HG02678 (cell line): Measurements from ENCODE around the gene MGRN1.

Source experiments
- ATAC-seq: cut with Tn5 transposase; IDR thresholded peaks from one replicate; pipeline ENCODE4 v1.9.1; 2021; ENCODE audit warnings: mild to moderate bottlenecking, moderate library complexity; ENCODE audit not compliant: unreplicated experiment

Gene MGRN1

DNA sequence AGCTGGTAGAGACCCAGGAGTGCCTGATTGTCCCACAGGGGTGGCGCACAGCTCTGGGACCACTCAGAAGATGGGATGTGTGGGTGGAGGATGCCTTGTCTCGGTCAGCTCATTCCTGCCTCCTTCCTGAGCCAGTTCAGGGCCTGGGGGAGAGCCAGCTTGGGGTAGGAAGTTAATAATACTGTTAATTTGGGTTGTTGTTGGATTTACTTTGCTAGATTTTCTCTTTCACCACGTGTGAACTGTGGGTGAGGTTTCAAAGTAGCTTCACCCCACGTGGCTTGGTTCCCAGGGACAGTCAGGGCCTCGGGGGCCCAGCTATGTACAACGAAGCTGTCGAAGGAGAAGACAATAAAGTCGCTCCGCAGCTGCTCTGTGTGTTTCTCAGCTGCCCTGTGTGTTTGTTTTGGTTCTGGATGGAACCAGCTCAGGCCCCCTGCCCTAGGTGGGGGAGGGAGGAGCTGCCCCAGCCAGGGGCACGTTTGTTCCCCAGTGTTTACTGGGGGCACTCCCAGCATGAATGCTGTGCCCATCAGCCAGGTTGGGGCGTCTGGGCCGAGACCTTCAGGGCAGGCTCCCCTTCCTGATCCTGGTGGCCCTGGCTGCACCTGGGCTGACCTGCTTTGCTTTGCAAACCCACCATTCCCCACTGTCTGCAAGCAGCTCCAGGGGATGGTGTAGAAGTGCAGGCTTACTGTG, 71.0 kb downstream of the MGRN1 start:
- ATAC-seq, result no peak

DNA sequence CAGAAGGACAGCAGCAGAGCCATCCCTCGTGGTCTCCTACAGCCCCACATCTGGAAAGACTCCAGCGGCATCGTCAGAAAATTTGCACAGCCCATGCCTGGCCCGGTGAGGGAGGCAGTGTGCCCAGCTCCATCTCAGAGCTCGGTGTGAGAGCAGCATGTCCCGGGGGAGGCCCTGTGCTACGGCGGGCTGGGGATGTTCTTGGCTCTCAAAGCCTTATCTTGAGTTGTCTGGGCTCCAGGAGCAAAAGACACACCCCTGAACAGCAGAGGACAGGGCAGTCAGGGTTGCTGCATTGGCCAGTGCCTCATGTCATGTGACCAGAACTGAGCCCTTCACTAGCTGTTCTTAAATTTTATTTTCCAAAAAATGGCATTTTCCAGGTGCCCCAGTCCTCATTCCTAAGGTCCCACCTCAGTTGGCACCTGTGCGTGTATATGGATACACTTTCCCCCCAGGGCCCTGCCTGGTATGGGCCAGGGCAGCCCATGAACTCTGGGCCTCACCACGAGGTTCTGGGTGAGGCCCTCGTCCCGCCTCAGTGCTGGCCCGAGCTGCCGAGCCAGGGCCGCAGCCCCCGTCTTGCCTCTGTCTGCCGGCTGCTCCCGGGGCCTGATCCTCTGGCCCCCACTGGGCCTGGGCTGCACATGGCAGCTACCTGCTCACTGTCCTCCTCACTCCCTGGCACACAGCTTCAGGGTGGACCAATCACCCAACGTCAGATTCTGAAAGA, 71.7 kb downstream of the MGRN1 start:
- no peak for ATAC-seq

DNA sequence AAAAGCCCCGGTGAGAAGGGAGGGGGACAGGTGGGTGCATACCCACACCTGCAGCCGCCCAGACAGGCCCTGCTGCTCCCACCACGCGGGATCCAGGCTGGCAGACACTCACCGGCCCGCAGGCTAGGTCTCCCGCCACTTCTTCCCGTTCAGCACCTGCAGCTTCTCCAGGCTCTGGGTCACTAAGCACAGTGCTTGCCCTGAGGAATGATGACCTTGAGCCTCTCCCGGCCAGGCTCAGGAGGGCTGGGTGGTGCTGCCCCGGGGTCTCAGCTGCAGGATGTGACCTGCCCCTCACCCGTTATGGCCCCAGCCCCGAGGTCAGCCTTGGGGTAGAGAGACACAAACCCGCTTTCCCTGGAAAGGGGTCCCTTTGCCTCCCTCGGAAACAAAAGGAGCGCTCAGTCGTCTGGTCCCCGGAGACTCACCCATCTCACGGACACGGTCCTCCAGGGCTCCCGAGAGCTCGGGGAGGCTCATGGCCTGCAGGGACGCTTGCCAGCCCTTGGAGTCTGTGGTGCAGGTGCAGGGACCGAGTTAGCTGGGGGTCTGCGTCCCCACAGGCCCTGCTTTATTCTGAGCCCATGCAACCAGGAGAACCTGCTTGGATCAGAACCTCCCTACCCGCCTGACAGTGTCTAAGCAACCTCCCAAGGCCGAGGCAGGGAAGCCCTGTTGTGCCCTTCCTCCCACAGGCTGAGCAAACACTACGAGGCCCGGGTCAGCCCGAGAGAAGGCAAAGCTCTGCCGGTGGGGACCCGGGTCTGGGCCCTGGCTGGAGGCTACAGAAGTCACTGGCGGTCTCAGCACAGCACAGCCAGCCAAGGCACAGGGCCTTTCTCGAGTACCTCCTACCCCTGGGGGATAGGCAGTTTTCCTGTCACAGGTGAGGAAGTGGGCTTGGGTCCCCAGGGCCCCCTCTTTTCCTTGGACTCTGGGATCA, 72.5 kb downstream of the MGRN1 start:
- no peak for ATAC-seq

DNA sequence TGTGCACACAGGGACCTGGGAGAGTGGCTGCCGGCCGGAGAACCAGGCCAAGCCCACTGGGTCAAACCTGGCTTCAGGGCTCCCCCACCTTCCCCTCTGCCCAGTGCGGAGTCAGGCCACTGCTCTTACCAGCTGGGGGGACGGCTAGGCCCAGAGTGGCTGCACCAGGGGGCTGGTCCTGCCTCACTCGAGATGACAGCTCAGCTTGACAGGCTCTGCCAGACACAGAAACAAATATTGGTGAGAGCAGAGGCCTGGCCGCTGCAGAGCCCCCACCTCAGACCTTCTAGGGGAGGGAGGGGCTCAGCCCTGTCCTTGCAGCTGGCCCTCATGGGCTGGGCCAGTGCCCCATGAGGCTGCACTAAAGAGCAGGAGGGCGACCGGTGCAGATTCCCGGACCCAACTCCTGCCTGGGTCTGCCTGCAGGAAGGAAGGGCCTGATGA, 73.2 kb downstream of the MGRN1 start:
- ATAC-seq, result no peak

DNA sequence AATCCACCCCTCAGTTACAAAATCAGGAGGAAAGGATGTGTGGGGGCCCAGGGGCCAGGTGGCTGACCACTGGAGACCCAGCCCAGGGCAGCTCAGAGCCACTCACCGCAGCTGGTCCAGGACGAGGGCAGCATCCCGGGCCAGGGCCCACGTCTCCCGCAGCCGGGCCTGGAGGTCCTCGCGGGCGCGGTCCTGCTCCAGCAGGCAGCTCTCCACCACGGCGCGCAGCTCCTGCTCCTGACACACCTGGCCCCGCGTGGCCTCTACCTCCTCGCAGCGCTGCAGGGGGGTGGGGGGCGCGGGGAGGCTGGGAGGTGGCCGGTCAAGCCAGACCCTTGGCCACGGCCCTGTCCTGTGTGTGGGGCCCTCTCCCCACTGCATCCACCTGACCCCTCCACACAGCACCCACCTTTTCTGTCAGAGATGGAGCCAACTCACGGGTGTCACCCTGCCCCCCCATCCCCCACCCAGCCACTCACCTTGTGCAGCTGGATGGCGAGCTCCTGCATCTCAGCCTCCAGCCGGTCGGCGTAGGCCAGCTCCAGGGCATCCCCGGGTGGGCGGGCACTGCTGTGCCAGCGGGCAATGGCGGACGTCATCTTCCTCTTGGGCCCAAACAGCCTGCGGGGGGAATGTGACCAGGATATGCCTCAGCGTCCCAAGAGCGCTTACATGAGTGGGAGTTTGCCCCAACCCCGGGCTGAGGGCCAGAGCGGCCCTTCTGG, 73.9 kb downstream of the MGRN1 start:
- ATAC-seq, result no peak

DNA sequence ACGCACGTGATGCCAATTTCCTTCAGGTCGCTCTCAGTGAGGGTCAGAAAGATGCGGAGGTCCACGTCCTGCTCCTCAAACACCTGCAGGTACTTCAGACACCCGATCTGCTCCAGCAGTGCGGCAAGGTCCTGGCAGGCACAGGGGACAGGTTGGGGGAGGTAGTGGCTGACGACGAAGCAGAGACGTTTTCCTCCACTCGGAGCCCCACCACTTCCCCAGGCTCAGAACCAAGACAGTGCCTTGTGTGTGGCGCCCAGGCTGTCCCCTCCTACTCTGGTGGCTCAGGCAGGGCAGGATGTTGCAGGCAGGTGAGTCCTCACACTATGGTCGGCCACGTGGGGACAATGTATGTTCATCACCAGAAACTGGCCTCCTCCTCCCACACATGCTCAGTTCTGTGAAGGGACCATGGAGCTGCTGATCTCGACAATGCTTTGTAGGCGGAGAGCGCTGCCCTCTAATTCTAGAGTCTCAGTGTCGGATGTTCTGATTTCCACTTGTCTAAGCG, 74.5 kb downstream of the MGRN1 start:
- no peak for ATAC-seq

DNA sequence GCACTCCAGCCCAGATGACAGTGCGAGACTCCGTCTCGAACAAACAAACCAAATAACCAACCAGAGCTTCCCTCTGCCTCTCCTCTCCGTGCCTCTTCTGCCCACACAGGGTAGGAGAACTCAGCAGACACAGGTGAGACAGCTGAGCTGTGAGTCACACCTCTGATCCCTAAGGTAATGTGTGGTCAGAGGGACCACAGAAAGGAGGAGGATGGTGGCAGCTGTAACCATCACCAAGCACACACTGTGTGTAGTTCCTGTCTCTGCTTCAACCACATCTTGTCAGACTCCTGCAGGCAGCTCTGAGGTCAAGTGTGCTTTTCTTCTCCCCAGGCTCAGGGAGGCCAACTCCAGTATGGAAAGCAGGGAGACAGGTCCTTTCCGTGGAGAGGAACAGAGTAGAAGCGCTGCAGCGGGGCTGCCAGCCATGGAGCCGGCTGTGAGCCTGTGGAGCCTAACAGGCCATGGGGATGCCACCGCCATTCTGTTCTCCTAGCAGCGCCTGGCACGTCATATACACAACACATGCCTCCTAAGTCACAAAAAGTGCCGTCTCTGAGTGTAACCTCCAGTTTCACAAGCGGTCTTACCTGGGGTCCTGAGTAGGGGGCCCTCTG, 75.9 kb downstream of the MGRN1 start:
- no peak for ATAC-seq

DNA sequence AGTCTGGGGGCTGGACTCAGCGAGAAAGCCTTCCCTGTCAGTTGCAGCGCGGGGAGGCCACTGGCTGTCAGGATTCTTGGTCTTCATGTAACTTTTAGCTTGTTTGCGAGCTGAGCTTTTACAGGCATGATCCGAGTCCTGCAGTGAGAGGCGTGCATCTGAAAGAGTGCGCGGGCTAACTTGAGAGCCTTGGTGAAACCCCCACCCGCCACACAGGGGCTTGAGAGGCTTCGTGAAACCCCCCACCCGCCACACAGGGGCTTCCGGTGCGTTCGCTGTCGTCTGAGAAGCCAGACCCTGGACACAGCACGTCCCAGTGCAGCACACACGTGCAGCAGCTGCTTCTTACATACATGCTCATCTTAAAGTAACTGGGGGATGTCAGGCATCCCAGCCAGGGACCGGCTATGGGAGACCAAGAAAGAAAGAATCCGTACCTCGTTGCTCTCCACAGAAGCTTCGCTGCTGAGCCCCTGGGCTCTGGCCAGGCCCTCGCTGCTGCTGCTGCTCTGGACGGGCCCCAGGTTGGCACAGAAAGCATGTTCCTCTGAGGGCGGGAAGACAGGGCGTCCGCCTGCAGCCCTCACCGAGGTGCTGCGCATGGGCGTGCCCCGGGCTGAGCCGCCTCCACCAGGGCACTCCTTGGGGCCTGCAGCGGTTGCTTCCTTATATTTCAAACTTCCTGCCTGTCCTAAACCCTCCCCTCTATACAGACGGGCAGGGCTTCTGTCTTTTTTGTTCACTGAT, 76.5 kb downstream of the MGRN1 start:
- ATAC-seq, result no peak

DNA sequence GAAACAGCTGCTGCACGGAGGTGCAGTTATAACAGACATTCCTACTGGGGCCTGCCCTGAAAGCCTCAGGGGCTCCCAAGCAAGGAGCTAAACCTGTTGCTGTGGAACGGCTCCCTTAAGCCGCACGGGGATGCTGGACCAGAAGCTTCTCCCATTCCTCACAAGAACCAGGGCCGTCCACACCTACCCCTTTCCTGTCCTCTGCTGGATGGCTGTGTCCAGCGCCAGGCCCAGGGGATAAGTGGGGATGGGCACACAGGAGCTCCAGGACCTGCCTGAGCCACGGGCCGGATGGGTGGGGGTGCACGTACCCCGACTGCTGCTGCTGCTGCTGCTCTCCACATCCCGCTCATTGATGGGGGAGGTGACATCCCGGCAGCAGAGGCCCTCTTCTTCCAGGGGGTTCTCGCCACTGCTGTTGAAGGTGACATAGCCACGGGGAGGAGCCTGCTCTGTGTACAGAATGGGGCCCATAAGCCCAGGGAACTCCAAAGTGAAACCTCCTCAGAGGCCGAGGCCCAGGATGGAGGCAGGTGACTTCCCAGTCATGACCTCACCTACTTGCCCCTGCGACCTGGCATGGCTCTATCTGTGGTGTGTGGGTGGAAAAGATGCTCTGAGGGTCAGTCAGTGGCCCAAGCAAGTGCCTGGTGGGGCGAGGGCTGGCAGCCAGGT, 77.3 kb downstream of the MGRN1 start:
- no peak for ATAC-seq

DNA sequence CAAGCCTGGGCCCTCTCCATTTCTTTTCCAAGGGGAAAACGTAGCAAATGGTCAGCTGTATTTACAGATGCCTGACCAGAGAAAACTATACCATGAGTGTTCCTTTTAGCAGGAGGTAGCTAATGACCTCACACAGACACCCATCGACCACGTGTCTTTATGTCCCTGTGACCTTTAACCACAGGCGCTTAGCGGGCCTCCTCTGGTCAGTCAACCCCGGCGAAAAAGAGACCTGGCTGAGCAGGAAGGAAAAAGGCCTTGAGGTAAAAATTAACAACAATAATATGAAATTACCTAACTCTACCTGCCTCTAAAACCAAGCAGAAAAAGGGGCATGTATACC, 77.8 kb downstream of the MGRN1 start:
- ATAC-seq, result no peak

DNA sequence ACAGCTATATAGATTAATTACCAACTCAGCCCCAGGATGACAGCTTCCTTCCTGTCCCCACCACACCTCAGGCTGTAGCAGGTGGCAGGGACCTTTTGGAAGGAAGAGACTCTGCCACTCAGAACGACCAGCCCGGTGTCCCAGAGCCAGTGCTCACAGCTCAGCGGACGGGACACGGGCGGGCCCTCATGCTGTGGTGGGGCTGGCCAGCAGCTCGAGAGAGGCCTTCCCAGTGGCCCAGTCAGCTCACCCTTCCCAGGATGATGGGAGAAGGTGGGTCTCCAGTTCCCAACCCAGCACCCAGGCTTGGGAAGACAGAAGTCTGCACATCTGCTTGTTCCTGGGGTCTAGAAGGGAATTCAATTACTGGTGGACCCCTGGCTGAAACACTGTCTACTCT, 79.3 kb downstream of the MGRN1 start:
- no peak for ATAC-seq

DNA sequence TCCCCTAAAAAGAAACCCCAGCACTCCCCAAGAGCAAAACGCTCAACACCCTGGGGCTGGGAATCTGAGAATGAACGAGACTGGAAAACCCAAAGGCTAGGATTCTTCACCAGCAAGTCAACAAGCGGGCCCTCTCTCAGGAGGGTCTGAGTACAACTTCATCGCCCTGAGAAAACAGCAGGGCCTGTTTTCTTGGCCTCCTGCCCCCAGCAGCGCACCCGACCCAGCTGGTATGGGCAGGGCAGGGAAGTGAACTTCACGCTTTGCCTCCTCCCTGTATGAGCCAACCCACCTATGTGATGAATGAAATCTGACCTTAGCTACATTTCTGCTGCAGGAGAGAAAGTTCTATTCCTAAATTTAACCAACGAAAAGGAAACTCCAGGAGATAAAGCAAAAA, 79.9 kb downstream of the MGRN1 start:
- no peak for ATAC-seq

DNA sequence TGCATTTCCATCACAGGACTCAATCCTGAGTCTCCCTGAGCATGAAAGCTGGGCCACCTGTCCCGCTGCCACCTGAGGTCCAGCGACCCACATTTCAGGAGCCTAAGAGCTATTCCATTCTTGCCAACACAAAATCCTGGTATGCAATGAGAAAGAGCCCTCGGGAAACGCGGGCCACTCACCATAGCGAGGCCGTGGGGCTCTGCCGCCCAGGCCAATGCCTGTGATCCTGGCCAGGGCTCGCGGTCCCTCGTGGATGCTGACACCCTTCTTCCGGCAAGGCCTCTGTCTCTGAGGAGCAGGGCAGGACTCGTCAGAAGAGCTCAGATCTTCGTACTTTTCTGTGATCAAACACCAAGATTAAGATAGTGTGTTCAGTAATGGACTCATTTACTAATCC, 80.3 kb downstream of the MGRN1 start:
- no peak for ATAC-seq

DNA sequence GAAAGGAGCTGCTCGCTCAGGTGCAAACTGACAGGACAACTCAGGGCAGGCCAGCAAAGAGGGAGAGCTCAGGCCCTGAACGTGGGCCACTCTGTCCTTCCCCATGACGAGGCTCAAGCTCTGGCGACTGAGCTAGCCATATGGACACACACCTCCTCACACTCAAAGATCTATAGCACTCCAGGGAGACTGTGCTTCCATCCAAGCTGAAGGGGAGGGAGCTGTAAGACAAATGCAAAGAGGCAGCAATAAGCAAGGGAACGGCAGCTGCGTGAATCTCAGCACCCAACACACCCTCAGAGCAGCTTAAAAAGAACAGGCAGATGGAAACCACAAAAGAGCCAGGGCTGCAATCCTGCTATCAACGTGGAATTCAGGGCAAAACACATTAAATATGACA, 82.2 kb downstream of the MGRN1 start:
- no peak for ATAC-seq

DNA sequence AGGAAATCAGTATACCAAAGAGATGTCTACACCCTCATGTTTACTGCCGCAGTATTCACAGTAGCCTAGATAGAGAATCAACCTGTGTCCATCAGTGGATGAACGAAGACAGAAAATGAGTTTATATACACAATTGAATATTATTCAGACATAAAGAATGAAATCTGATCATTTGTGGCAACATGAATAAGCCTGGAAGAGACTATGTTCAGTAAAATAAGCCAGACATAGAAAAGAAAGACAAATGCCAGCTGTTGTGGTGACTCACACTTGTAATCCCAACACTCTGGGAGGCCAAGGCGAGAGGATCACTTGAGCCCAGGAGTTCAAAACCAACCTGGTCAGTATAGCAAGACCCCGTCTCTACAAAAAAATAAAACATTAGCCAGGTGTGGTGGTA, 84.9 kb downstream of the MGRN1 start:
- no peak for ATAC-seq

DNA sequence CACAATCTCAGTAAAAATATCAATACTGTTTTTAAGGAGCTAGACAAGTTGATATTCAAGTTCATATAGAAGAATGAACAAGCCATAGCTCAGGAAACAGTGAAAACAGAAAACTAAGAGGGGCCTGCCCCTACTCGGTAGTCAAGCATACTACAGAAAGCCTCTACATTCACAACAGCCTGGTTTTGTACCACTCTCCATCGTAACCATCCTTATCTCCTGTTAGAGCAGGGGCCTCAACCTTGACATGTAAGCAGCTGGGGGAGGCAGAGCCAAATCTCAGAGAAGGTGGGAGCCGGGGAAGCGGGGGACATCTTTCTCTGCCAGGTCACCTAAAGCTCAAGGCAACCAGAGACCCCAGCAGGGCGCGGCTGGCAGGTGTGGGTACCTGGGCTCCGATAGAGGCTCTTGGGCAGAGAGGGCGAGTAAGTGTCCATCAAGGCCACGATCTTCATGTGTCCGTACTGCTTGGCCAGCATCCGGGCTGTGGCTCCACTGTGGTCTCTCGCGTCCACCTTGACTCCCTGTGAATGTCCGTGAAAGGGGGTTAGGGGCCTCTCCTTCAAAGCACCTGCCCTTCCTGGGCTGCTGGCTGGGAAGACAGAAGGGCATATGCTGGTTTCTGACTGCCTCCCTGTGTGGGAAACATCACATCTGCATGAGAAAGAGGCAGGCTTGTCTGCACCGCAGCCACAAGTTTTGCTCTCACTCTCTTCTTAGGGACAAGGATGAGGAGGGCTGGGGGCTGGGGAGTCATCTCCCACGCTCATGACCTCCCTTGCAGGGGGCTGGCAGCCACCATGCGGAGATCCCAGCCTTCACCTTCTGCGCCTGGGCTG, 89.3 kb downstream of the MGRN1 start:
- no peak for ATAC-seq

DNA sequence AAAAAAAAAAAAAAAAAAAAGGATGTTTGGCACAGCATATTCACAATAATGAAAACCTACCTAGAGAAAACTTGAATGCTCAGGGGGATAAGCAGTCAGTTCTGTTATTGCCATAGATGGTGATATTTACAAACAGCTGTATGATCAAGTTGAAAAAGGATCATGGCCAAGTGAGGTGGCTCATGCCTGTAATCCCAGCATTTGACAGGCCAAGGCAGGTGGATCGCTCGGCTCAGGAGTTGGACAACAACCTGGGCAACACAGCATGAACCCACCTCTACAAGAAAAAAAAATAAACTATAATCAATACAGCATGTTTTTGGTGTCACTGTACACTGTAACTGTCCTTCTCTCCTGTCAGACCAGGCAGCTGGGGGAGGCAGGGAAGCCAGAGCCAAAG, 90.4 kb downstream of the MGRN1 start:
- no peak for ATAC-seq

DNA sequence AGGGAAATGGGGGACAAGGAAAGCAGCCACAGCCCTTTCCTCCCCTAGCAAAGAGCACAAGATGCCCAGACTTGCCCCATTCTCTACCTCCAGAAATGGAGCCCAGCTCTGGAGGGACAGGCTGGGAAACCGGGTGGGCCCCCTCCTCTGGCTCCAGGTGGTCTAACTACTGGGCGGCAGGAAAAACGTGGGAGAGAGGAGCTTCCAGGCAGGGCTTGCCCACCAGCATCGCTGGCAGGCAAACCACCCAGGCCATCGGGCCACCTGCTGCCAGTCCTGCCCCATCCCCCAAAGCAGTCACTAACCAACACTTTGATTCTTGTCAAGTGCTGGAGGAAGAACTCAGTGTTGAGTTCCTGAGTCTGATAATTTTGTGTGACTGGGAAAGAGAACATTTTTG, 93.8 kb downstream of the MGRN1 start:
- ATAC-seq, result no peak
